Medulla oblongata (tissue), 1 donor: Measurements from ENCODE around the gene ADGRG6.
"Not testable (repeated sequence)": the region's sequence is repeated elsewhere in the genome, so short reads cannot be mapped to it uniquely, and the experiment has no call there.

Source experiments
- DNase-seq: peaks from one replicate; pipeline ENCODE4 v3.0.0-alpha.2; 2015; ENCODE audit errors: extremely low spot score

ADGRG6 gene

GRCh38 chr6:142345261-142345660, 43.5 kb downstream of the ADGRG6 start:
- DNase-seq: no peak

- not testable (repeated sequence) for DNase-seq
Measured at GRCh38 chr6:142346166-142346565, 44.4 kb downstream of the ADGRG6 start.

- no peak for DNase-seq
Measured at GRCh38 chr6:142349215-142349823, 47.5 kb downstream of the ADGRG6 start.

GRCh38 chr6:142350309-142350708, 48.5 kb downstream of the ADGRG6 start:
- DNase-seq: no peak

GRCh38 chr6:142353690-142354089, 51.9 kb downstream of the ADGRG6 start:
- peak; percentile 80 for DNase-seq

GRCh38 chr6:142354650-142355049, 52.8 kb downstream of the ADGRG6 start:
- DNase-seq: no peak

- DNase-seq: no peak
Measured at GRCh38 chr6:142355520-142356174, 53.8 kb downstream of the ADGRG6 start.

GRCh38 chr6:142356201-142356883, 54.5 kb downstream of the ADGRG6 start:
- DNase-seq: no peak

GRCh38 chr6:142356884-142357225, 55.0 kb downstream of the ADGRG6 start:
- DNase-seq: no peak

GRCh38 chr6:142357879-142358278, 56.1 kb downstream of the ADGRG6 start:
- DNase-seq: no peak

GRCh38 chr6:142359271-142359960, 57.6 kb downstream of the ADGRG6 start:
- DNase-seq: no peak

- DNase-seq: no peak
Measured at GRCh38 chr6:142361345-142361744, 59.5 kb downstream of the ADGRG6 start.

- DNase-seq: no peak
Measured at GRCh38 chr6:142361779-142362750, 60.3 kb downstream of the ADGRG6 start.

- DNase-seq: no peak
Measured at GRCh38 chr6:142367061-142367460, 65.3 kb downstream of the ADGRG6 start.

- no peak for DNase-seq
Measured at GRCh38 chr6:142367501-142368018, 65.8 kb downstream of the ADGRG6 start.

- no peak for DNase-seq
Measured at GRCh38 chr6:142369266-142369665, 67.5 kb downstream of the ADGRG6 start.

GRCh38 chr6:142372348-142372747, 70.5 kb downstream of the ADGRG6 start:
- DNase-seq: no peak

GRCh38 chr6:142373268-142374090, 71.7 kb downstream of the ADGRG6 start:
- DNase-seq: no peak

GRCh38 chr6:142374091-142374770, 72.4 kb downstream of the ADGRG6 start:
- no peak for DNase-seq
